ENCODE measurements around the gene FRZB.

FRZB gene

DNA sequence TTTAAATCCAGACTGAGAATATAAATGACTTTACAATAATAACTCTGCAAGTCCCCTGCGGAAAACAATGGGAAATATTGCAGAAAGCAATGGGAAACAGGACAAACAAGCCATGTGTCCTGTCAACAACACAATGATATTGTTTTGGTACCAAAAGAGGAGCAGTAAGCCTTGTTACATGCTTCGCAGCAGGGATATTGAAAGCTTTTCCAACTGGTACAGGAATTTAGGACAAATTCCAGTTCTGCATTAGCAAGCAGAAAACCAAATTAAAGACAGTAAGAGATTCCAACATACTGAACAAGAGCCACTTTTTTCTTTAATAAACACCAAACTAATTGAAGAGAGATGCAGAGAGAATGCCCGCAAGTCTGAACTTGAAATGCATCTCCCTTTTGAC is 30.0 kb downstream of the FRZB start:
- no peak for DNase-seq (ENCODE audit: low read depth)

DNA sequence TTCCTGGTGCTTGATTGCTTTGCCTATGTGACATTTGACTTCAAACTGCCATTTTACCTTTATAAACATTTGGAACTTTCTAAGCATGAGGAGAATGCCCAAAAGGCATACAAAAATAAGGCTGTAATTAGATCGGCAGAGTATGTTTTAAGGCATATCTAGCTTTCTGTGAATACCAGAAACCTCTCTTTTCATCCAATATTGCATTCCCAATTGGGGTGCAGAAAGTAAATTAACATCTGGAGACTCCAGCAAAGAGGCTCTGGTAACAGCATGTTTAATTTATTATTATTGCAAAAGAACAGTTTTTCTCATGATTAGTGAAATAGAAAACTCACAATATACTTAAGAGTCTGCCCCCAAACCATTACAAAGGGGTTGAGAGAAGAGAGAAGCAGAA is 32.1 kb downstream of the FRZB start:
- DNase-seq (ENCODE audit: low read depth): no peak

DNA sequence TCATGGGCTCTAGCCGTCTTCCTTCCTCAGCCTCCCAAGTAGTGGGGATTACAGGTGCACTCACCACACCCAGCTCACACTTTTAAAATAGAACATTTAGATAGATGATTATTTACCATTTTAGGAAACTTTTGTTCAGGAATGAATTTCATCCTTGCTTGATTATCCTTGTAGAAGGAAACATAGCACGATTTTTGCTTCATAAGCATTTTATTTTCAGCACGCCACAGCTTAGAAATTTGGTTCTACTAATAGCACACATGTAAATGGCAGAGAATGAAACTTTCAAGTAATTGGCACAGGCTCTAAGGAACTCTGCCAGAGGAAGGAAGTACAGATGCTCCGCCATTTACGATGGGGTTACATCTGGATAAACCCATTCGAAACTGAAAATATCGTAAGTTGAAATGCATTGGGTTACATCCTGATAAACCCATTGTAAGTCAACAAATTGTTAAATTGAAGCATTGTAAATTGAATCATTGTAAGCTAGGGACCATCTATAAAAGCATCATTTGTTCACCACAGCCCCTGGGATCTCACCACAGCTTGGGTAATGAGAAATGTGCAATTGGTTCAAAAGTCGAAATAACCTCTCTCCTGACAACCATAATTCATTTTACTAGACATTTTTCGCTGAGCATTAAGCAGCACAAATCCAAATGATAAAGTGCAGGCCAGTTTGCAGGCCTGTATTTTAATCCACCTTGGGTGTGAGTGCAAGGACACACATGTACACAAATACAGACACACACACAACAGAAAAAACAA is 33.2 kb downstream of the FRZB start:
- no peak for DNase-seq (ENCODE audit: low read depth)

DNA sequence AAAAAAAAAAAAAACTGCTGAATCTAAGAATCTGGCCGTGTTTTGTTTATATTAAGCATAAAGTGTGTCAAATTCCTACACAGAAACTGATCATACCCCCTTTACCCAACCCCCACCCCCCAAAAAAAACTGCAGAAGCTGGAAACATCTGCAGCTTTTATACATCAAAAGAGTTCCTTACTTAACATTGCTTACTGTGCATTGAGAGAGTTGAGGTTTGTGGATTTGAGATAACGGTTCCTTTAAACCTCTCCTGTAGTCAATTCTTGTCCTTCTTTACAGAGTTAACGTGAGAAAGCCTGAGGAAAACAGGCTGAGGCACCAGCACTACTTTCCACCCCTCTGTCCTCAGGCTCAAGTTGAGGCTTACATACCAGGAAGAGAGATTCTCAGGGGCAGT is 34.5 kb downstream of the FRZB start:
- DNase-seq (ENCODE audit: low read depth): no peak

DNA sequence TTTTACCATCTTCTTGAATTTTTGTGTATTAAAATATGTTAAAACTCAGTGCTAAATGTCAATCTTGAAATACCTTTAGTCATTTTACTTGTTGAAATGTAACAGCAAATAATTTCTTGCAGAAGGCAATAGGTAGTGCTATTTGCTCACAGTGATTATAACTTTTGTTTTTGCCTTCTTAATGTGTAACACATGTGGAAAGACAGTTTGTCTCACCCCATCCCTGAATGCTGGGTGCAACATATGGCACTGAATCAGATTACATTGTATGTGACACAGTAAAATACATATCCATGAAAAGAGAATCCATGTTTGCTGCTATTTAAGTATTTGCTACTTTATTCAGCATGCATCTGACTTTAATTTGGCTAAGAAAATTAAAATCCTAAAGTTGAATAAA is 35.3 kb downstream of the FRZB start:
- DNase-seq (ENCODE audit: low read depth): no peak

DNA sequence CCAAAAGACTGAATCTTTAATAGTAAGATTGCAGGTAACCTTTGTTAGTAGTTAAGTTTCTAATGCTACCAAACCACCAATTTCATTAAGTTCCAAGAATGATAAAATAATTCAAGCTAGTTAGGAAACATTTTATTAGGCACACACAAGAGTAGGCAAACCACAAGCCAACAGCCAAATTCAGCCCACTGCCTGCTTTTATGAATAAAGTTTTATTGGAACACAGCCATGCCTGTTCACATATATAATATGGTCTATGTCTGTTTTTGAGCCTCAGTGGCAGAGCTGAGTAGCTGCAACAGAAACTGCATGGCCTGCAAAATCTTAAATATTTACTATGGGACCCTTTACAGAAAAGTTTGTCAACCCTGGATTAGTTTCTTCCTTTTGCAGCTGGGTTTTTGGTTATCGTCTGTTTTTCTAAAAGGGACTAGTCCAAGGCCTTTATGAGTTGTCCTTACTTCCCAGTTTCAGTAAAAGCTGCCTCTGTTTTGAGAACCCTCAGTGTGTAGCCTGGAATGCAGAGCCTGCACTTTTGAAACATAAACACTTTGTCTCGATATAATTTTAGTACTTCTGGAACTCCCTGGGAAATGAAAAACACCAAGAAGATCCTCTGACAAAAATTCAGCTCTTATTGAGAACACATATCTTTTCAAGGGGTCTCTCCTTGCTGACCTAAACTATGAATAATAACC is 39.1 kb downstream of the FRZB start:
- no peak for DNase-seq (ENCODE audit: low read depth)

DNA sequence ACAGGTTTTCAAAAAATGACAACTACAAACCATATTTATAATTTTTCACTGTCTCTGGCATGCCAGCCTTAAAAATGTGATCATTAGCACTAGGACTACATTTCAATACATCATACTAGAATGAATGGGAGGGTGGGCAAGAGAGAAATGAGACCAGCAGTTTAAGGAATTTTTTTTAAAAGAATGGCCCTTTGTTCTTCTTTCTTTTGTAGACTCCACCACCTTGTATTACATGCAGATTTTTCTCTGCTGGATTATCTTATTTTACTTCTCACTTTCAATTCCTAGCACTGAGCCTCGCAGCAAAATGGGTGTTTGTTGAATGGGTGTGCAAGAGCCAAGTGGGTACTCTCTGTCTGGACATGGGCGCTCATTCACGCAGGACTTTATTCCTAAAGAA is 39.9 kb downstream of the FRZB start:
- no peak for DNase-seq (ENCODE audit: low read depth)

DNA sequence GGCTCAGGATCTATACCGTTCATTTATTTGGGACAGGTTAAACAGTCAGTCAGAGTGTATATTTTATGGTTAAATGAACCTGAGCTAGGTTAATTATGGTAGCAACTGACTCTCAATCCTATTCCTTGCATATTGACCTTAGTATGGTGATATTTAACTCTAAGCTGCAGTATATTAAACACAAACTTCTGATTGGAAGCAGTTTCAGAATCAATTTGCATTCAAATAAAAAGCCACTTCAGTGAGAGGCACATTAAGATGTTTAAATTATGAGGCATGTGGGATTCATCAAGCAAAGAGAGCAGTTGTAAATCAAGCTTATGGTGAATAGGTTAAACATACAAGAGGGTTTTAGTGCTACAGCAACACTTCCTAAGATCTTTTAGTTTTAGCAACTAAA is 40.4 kb downstream of the FRZB start:
- no peak for DNase-seq (ENCODE audit: low read depth)

DNA sequence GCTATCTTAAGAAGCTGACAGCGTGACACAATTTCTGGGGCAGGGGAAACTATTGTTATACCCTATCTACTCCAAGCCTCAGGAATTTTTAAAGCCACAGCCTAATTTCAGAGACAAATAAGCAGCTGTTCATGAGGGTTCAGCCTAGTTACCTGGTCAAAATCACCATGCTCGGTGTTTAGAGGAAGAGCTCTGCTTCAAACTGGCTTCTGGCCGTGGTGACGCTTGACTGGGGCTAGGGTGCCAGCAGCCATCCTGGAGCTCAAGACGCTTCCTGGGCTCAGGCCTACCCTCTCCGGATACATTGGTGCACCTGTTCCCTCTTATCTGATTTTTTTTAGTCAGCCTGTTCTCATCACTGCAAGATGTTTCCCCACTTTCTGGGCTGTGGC is 41.7 kb downstream of the FRZB start:
- DNase-seq (ENCODE audit: low read depth): no peak

DNA sequence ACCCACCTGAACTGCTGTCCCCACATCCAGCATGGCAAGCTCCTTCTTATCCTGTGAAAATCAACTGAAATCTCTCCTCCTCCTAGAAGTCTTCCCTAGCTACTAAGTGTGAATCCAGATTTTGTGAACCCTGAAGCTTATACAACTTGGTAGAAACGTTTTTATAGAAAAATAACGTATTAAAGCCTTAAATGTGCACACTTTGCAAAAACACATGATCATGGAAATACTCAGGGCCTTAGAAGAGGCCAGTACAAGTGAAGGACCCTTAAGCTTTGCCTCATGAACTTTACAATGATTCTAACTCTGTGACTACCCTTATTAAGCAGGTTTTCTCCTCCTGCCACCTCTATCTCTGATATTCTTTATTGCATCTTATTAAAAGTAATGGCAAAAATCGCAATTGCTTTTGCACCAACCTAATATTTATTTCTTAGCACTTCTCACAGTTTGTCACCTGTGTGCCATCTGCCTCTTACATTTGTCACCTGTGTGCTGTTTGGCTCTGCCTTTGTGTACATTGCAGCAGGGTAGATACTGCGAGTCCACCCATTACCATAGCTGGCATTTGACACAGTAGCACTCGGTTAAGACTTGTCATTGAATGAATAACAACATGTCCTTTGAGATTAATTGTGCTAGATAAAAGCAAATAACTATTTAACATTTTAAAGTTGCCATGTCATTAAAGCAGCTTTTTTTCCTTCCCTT is 42.2 kb downstream of the FRZB start:
- DNase-seq (ENCODE audit: low read depth): no peak

DNA sequence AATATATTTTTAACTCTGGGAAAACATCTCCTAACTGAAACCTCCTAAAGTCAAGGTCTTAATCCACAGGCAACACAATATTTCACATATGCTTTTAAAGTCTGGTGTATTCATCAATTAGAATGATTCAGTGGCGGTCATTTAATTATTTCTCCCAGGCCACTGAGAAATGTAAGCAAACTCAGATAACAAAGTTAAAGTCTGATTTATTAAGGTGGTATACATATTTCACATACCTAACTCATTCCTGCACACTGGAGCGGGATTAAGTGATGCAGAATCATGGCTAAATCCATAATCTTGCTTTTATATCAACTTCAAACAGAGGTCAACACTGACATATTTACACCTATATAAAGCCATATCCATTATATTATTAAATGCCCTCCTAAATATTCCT is 43.7 kb downstream of the FRZB start:
- DNase-seq (ENCODE audit: low read depth): no peak

DNA sequence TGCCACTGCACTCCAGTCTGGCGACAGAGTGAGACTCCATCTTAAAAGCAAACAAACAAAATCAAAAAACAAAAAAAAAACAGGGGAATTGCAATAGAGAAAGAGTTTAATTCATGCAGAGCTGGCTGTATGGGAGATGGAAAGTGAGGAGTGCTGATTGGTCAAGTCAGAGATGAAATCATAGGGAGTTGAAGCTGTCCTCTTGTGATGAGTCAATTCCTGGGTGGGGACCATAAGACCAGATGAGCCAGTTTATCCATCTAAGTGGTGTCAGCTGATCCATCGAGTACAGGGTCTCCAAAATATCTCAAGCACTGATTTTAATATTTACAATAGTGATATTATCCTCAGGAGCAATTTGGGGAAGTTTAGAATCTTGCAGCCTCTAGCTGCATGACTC is 45.3 kb downstream of the FRZB start:
- DNase-seq (ENCODE audit: low read depth): no peak

DNA sequence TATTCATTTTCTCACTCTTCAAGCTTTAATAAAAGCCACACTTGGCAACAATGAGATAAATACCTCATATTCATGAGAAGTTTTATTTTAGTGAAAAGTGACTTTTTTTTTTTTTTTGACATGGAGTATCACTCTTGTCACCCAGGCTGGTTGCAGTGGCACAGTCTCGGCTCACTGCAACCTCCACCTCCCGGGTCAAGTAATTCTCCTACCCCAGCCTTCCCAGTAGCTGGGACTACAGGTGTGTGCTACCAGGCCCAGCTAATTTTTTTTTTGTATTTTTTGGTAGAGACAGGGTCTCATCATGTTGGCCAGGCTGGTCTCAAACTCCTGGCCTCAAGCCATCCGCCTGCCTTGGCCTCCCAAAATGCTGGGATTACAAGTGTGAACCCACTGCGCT is 47.0 kb downstream of the FRZB start:
- DNase-seq (ENCODE audit: low read depth): no peak

DNA sequence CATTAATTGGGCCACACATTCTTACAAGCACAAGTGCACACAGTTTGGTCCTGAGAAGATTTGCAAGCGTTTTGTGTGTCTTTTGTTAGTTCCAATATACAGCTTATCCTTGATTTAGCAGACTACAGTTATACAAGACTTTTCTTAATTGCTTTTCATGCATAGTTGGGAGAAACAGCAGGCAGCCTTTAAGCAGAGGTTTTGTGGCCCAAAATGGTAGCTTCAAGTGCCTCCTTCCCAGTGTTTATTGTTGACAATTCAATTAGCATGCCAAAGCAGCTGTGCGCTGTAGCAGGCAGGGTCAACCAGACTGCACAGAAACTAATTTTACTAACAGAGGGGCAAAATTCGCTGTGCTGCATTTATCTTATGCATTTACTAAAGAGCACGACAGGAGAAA is 47.5 kb downstream of the FRZB start:
- DNase-seq (ENCODE audit: low read depth): no peak

DNA sequence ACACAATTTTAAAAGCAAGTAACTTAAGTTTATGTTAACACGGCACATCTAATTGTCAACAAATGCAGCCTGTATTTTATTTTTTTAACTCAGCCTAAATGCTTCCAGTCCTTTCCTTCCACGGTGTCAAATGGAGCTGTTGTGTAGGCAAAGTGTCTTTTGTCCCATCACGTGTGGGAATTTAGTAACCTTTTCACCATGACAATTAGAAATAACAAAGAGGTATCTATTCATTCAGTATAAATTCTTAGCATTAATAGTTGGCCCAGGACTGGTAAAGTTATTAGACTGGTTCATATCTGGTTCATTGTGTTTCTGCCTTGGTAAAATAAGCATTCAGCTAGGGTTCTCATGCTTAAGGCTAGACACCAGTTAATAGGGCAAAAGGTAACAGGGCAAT is 47.9 kb downstream of the FRZB start:
- DNase-seq (ENCODE audit: low read depth): no peak

DNA sequence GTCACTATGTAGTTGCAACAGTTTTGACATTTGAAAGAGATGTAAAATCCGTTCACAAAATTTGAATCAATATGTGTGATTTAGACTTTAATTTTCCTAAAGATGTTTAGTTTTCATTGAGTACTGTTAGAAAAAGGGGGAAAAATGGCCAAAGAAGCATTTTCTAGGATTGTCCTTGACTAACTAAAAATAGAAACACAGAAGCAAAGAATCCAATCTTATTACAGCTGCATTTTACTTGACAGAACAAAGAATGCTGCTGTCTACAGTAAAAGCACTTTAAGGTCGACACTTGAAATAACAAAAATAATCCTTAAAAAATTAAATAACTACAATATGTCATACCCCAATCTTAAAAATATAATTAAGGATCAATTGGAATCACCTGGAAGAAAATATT is 48.9 kb downstream of the FRZB start:
- DNase-seq (ENCODE audit: low read depth): no peak

DNA sequence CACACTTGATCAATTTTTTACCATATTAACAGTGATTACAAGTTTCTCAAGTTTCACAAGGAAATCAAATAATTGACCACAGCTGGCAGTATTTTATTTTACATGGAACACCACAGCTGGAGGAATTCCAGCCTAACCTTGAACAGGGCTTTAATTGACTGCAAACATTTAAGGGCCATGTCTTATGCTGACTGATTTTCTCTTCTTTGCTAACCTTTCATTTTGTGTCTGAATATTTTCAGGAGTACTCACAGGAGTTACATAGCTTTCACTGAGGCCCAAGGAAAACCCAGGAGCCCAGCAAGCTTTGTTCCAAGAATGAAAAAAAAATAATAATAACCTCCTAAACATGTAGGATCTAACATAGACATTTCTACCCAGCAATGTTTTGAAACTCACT is 49.6 kb downstream of the FRZB start:
- no peak for DNase-seq (ENCODE audit: low read depth)

DNA sequence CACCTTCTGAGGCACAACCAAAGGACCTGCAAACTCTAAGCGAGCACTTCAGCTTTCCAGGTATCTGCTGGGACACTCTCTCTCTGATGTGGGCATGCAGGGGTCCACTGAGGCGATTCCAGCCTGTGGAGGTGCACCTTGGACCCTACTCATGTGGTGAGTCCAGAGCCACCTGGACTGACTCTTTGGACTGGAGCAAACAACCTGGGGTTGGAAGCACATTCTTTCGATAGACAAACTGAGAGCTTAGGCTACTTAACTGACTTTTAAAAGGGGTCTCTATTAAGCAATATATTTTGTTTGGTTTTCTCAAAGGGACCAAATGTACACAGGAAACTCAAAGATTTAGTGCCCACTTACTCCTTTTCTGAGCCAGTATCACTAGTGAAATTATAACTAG is 51.6 kb downstream of the FRZB start:
- no peak for DNase-seq (ENCODE audit: low read depth)

DNA sequence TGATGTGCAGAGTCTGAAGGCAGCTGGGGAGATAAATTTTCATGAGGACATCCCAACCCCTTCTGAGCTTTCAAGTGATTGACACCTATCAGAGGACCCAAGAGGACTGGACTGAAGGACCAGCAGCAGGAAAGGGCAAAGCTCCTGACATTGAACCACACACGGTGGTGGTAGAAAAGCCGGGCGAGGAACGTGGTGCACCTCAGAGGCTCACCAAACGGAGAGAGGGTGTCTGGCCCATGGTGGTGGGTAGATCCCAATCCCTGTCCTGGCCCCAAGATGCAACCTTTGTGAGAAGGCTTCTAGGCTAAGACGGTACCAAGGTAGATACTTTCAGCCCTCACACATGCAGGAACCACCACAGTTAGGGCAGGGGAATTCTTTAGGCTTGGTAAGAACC is 52.1 kb downstream of the FRZB start:
- no peak for DNase-seq (ENCODE audit: low read depth)

DNA sequence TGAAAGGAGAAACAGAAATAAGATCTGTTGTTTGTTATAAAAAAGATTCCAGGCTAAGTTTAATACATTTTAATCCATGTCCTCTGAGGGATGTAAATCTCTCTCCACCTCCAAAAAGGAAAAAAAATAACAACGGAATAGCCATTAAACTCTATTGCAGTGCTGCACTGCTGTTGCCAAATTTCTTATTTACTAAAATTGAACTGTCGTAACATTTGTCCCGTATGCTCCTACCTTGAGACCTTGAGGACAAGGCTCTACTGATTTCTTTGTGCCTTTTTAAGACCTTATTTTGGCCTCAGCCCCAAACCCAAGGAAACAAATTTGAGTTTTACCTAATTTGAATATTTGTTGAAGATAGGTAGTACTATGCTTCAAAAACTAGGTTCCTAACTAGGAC is 56.4 kb downstream of the FRZB start:
- DNase-seq (ENCODE audit: low read depth): no peak

DNA sequence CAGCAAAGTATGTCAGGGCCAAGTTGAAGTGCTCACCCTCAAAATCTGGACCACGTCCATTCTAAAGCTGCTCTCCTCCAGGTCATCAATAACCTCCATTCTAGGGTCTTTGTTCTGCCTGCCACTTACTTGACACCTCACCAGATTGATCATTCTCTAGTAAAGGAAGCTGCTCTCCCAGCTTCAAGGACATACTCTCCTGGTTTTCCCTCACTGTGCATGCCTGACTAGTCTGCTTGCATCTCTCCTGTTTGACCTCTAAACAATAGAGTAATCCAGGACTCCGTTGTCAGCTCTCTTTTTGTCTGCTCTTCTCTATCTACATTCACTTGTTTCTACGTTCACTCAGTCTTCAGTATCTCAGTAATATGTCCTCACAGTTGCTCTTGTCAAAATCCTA is 59.1 kb downstream of the FRZB start:
- DNase-seq (ENCODE audit: low read depth): no peak

DNA sequence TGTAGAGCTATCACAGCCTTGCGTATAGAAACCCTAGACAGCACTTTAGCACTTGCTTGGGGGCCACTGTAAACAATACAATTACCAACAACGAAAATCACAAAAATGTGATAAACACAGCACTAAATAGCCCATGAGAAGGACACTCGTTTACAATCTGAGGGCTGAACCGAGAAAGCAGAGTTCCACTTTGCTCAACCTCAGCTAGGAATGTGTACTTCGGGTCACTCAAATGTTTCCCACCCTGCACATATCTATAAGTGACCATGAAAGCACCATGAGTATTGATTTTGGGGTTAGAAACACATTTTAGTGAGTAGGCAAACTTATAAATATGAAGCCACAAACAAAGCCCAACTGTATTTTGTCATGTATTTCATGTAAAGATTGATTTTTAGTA is 62.3 kb downstream of the FRZB start:
- DNase-seq (ENCODE audit: low read depth): no peak

DNA sequence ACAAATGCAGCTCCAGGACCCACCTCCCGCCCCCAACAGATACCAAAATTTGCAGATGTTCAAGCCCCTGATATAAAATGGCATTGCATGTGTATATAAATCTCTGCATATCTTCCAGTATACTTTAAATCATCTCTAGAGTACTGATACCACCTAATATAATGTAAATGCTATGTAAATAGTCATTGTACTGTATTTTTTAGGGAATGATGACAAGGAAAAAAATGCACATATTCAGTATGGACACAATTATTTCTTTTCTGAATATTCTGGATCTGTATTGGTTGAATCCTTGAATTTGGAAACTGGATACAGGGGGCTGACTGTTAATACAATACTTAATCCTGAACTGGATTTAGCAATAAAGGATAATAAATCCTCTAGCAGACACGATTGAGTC is 67.7 kb downstream of the FRZB start:
- no peak for DNase-seq (ENCODE audit: low read depth)
